Stomach (tissue), 4 donors: Measurements from ENCODE around the gene VGLL4.
"Not testable (repeated sequence)": the region's sequence is repeated elsewhere in the genome, so short reads cannot be mapped to it uniquely, and the experiment has no call there.

ENCODE experiments used
- EP300 ChIP-seq: sonication (generic); formaldehyde crosslinking; IDR thresholded peaks from one replicate; pipeline ENCODE4 v1.6.1; 2017; ENCODE audit warnings: antibody characterized with exemption
- TF ChIP-seq, protein P1 (sequence below), 7 experiments: fragments of 450-650 bp in 4 of 7; fragments of 200-600 bp in 3 of 7; sonication (generic) in 3 of 7; IDR thresholded peaks; one replicate each; pipeline ENCODE4 v1.5.1; 2016 to 2019; ENCODE audit warnings: antibody characterized with exemption in 7 of 7, control low read depth in 2 of 7, mild to moderate bottlenecking in 1 of 7

DNA sequence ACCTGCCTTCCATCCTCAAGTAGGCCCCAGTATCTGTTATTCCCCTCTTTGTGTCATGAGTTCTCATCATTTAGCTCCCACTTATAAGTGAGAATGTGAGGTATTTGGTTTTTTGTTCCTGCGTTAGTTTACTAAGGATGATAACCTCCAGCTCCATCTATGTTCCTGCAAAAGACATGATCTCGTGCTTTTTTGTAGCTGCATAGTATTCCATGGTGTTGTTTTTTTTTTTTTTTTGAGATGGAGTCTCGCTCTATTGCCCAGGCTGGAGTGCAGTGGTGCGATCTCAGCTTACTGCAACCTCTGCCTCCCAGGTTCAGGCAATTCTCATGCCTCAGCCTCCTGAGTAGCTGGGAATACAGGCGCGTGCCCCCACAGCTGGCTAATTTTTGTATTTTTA is 41.3 kb upstream of the VGLL4 start:
- TF ChIP-seq EP300 = not testable (repeated sequence)
- TF ChIP-seq, protein P1, sequence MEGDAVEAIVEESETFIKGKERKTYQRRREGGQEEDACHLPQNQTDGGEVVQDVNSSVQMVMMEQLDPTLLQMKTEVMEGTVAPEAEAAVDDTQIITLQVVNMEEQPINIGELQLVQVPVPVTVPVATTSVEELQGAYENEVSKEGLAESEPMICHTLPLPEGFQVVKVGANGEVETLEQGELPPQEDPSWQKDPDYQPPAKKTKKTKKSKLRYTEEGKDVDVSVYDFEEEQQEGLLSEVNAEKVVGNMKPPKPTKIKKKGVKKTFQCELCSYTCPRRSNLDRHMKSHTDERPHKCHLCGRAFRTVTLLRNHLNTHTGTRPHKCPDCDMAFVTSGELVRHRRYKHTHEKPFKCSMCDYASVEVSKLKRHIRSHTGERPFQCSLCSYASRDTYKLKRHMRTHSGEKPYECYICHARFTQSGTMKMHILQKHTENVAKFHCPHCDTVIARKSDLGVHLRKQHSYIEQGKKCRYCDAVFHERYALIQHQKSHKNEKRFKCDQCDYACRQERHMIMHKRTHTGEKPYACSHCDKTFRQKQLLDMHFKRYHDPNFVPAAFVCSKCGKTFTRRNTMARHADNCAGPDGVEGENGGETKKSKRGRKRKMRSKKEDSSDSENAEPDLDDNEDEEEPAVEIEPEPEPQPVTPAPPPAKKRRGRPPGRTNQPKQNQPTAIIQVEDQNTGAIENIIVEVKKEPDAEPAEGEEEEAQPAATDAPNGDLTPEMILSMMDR (IDR thresholded peaks at IDR 0.05) = not testable (repeated sequence)
